ENCODE measurements around the gene C7orf57.
A peak's percentile ranks its signal among the peaks of the same experiment; 100 is the strongest.

Gene C7orf57

DNA sequence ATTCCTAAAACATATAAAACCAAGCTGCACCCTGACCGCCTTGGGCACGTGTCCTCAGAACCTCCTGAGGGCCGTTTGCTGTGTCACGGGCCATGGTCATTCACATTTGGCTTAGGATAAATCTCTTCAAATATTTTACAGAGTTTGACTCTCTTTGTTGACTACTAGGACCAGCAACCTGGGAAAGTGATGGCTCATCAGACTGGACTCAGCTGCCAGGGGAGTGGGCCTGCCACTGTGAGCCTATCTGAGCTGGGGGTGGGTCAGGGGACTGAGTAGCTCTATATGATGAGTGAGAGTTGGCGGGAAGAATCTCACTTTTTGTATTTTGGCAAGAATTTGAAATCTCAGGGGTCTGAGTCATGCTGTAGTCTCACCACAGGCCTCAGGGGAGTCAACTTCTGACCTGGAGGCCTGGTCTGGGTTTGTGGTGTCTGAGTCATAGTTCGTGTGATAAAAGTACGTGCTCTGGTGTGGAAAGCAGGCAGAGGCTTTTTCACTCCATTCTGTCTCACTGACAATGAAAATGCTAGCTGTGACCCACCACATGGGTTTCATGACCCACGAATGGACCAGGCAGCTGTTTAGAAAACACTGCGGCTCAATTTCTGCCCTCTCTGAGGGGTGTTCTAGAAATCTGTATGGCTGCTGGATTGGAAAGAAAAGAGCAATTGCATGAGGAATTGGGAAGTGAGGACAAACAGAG lies 49.5 kb downstream of the C7orf57 start:
- DNase-seq (ENCODE audit: low read depth in 2 of 3, low spot score in 2 of 3), result peak in 2 of 3 experiments; percentile 43 to 47

DNA sequence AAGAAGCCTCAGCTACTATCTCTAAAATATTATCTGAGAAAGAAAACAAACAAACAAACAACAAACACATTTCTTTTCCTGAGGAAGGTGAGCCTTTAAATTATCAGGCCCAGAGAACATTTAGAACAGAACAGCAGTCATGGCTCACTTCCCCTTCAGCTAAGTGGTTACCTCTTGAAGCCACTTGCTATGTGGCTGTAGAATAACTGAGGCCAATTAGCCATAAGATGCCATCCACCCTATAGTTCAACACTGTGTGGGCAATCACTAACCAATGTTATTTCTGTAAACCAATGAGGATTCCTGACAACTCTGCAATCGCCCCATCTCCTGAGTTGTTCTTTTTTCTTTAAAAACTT lies 50.1 kb downstream of the C7orf57 start:
- DNase-seq (ENCODE audit: low read depth in 2 of 3, low spot score in 2 of 3), result no peak

DNA sequence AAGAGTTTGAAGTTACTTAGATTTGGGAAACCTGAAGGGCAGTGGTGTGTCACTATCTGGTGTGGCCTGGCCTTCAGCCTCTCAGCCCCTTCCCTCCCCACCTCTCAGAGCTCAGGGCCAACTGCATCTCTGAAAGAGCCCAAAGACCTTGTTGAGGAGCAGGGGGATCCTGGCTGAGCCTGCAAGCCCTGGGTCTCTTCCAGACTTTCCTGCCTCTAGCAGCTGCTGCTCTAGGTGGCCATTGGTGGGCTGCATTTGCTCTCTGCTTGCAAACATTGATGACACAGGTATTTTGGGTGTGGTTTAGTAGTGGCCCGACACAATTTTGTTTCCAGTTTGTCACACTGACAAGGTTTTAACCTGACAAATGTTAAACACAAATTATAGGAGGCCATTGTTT lies 50.6 kb downstream of the C7orf57 start:
- DNase-seq (ENCODE audit: low read depth in 2 of 3, low spot score in 2 of 3), result no peak

DNA sequence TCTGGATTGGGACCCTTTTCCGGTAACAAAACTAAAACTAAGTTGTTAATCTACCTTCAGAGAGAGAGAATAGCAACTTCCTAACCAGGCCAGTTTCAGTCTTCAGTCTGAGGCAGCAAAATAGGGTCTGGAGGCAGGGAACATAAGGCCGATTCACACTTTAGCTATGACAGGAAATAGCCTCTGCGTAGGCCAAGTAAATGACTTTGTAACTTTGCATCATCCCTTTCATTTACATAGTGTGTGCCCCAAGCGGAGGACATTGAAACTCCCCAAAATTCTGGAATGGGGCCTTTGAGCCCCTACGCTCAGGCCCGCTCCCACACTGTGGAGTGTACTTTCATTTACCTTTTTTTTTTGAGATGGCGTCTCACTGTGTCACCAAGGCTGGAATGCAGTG lies 52.0 kb downstream of the C7orf57 start:
- DNase-seq (ENCODE audit: low read depth in 2 of 3, low spot score in 2 of 3), result no peak

DNA sequence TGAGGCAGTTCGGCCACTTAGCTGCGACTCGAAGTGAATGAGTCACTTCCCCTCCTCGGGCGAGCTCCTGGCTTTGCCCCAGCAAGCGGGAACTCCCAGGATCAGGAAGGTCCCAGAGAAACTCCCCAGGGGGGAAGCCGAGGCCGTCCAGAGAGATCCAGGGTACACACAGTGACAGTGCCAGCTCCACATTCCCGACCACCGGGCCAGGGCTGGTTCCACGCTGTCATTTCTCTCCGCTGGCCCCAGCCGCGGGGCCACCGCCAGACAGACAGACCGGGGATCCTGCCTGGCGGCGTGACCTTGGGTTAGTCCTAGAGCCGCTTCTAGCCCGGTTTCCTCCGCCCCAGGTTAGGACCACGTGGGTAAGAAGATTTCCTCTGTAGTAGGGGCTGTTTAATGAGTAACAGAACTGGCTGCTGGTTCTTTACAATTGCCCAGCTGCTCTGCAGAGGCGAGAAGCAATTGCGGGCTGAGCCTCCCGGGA lies 53.3 kb downstream of the C7orf57 start:
- DNase-seq (ENCODE audit: low read depth in 2 of 3, low spot score in 2 of 3), result peak in 2 of 3 experiments; percentile 69 to 82

DNA sequence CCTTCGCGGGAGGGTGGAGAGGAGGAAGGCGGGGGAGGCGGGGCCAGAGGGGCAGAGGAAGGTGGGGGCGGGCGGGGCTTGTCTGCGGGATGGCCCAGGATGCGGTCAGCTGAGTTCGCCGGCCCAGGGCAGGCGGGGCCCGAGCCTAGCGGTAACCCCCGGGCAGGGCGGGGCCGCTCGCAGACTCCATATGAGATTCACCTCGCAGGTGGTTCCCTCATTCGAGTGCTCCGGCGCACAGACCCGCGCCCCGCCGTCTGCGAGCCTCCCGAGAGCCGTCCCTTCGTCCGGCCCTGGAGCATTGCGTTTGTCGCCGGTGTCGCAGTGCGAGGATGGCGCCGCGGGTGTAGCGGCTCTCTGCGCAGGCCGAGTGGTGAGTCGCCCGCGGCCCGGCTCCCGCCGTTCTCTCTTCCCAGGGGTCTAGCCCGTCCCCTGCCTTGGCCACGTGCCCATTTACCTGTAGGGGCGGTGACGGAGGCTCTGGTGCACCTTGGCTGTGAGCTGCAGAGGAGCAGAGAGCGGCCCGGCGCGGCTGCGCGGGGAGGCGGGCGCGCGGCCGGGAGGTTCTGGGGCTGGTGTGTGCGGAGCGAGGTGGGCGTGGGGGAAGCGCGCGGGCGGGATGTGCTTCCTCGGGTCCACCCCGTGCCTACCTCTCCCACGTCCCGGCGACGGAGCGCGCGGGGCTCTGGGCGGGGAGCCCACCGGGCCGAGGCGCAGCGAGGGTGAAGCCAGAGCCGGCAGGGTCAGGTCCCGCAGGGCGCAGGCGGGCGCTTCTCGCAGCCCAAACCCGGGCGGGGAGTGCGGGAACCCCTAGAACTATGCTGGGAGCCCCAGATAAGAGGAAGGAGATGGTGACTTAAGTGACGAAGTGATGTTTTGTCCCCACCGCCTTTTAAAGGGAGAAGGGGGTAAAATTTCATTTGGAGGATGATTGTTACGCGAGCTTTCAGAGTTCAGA lies 54.0 kb downstream of the C7orf57 start, which contains the start of gene UPP1:
Gene UPP1 (plus strand): TSS at position 220 of the 958 bp plus-strand sequence. CDS start 5,519 bp downstream, outside the sequence.
- peak in 1 of 3 experiments; percentile 87 for DNase-seq (ENCODE audit: low read depth in 2 of 3, low spot score in 2 of 3)

DNA sequence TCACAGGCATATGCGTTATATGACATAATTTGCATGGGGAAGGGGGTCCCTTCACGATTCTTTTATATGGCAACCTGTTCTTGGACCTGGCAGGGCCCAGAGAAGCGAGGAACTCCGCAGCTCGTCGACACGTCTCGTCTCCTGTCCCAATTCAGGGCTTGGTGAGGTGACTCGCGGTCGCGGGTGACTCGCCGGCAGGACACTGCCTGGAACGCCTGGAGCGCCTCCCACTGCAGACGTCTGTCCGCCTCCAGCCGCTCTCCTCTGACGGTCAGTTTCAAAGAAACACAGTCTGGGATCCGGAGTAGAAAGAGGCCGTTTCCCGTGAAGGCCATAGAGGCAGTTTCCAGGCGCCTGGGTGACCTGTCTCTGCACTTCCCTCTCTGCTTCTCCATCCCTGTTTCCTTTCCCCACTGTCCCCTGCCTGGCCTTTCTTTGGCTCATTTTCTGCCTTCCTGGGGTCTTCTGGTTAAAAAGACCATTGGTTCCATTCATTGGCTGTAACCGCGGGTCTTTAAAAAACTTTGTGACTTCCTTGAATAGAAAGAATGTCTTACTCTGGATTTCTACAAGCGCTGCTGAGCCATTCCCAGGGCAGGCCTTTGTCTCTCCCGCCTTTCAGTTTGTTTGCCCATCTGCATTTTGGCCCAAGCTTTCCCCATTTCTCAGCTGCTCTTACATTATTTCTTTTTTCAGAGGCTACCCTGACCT lies 54.9 kb downstream of the C7orf57 start:
- no peak for DNase-seq (ENCODE audit: low read depth in 2 of 3, low spot score in 2 of 3)

DNA sequence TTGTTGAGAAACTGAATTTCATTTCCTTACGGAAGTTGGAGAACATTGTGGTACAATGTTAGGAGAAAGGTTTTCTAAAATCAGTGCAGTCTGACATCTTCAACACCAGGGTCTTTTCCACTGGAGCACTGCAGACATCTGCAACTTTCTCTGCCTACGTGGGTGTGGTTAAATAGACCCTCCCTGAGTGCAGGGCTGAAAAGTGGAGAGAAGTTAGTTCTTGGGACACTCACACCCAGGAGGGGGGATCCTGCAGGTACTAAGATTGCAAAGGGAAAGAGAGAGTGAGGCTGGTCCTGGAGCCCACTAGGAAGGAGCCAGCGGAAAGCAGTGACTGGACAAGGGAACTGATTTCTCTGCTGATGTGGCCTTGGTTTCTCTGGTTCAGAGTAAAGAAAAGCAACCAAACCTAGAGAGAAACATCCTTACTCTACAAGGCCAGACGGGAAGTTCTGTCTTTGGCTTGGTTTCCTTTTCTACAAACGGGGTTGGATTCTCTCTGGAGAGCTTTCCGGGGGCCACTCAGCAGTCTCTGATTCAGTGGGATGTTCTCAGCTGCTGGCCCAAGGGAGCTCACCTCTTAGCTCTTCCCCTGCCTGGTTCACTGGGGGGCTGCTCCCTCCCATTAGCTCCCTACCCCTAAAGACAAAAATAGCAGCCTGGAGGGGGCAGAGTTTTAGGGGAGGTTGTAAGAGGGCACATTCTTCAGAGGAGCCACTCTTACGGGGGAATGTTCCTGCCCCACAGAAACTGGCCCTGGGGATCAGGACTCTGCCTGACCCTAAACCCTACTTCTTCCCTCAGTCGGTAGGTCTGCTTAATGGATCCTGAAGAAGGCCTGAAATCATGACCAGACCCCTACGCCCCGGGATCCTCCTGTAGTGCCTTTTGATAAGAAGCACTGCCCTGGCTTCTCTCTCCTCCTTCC lies 56.4 kb downstream of the C7orf57 start:
- DNase-seq (ENCODE audit: low read depth in 2 of 3, low spot score in 2 of 3), result no peak

DNA sequence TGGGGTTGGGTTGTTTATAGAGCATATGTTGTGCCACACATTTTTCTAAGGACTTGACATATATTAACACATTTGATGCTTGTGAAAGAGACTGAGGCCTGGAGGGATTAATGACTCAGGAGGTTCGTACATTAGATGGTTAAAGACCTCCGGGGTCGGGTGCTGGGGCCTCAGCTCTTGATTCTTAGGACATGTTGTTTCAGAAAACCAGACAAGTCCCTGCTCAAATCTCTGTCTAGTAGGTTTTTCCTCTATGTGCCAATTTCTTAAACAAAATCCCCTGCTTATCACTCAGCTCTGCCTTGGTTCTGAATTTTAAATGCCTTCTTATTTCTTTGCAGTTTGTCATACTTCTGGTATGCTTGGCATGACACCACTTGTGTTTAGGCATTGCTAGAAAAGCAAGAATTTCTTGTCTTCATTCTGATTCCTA lies 59.5 kb downstream of the C7orf57 start:
- no peak for DNase-seq (ENCODE audit: low read depth in 2 of 3, low spot score in 2 of 3)

DNA sequence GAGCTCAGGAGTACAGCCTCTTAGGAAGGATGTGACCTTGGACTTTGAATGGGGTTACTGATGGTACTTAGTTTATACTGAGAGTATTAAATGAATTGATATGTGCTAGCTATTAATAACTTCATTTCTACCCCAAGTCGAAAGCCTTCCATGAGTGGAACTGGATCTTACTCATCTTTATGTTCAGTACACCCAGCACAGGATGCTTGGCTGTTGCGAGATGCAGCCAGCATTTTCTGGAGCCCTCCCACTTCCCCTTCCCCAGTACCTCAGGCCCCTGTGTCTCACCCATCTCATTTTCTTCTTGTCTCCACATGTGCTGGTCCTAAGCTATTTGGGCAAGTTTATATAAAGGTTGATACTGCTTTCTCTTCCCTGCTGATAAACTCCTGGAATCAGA lies 60.9 kb downstream of the C7orf57 start:
- DNase-seq (ENCODE audit: low read depth in 2 of 3, low spot score in 2 of 3), result no peak

DNA sequence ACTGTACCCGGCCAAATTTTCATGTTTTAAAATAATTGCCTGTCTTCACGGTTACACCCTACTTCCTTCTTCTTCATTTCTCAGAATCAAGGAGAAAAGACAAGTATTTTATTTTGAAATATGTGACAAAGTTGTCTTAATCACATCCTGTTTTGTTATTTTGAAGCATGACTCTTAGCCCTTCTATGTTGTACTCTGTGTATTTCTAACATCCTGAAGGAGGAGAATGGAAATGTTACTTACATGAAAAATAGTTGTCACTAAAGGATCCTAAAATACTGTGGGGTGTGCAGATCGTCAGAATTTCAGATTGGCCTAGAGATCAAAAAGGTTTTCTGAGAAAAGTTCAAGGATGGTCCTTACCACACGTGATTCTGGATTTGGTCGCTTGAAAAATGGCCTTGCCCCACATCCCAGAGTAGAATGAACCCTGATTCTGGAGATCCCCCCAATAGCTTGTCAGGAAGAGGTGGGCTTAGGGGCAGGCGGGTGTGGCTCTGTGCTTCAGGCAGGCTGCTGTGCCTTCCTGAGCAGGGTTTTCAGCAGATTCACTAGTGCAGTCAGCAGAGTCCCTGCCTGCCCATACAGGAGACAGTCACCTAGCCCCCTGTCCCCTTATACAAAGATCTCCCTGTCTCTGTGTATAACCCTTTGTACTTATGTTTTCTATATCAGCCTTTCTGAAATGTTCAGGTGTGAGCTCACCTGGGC lies 62.3 kb downstream of the C7orf57 start:
- no peak for DNase-seq (ENCODE audit: low read depth in 2 of 3, low spot score in 2 of 3)

DNA sequence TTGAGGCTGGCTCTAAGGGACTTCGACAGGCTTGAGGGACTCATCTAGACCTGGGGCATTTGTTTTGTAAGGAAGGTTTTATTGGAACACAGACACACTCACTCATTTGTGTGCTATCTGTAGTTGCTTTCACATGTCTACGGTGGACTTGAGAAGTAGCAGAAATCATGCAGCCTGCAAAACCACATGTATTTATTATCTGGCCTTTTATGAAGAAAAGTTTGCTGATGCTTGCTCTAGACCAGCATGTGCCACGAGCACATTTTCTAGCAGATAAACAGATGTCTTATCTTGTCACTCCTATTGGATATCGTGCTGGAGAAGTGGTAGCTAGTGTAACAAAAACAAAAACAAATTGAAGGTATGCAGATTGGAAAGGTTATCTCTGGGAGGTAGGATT lies 63.5 kb downstream of the C7orf57 start:
- no peak for DNase-seq (ENCODE audit: low read depth in 2 of 3, low spot score in 2 of 3)

DNA sequence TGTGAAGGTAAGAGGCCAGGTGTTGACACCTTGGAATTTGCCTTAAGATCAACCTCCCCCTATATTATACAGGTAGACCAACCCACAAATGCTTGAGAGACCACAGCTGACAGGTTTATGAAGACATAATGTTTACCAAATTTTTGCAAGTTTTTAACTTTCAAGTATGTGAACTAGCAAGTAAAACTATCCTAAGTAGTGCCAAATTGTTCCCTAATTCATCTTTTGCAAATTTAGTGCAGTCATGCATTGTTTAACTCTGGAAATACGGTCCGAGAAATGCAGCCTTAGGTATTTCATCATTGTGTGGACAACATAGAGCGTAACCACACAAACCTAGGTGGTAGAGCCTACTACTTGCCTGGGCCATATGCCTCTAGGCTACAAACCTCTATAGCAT lies 64.4 kb downstream of the C7orf57 start:
- DNase-seq (ENCODE audit: low read depth in 2 of 3, low spot score in 2 of 3), result no peak

DNA sequence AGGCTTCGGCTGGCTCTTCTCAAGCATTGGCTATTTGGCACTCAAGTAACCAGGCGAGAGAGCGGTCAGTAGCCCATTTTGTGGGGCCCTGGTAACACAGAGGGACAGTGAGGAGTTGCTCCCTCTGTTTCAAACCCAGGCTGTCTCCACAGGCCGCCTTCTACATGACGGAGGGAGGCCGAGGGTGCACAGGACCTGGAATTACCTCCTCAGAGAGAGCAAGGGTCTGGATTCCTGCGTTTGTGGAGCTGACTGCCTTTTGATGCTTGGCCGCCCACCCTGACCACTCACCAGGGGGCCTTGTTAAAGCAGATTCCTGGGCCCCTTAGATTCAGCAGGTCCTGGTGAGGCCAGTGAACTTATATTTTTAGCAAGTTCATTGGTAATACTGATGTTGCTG lies 66.0 kb downstream of the C7orf57 start:
- DNase-seq (ENCODE audit: low read depth in 2 of 3, low spot score in 2 of 3), result no peak

DNA sequence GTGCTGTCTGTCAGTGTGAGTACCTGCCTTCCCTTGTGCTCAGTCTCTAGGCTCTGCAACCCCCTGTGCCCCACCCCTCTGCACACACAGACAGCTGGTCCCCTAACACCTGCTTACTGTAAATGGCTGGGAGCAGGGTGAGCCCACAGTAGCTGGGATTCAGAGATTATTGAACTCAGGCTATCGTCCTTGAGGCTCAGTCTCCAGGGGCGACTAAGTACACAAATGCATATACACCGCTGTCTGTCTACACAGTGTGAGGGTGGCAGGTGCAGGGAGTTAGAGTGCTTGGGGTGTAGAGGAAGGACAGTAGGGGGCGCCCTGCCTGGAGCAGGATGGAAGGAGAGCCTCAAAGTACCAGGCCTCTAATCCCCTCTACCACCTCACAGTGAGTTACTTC lies 66.6 kb downstream of the C7orf57 start:
- DNase-seq (ENCODE audit: low read depth in 2 of 3, low spot score in 2 of 3), result no peak

DNA sequence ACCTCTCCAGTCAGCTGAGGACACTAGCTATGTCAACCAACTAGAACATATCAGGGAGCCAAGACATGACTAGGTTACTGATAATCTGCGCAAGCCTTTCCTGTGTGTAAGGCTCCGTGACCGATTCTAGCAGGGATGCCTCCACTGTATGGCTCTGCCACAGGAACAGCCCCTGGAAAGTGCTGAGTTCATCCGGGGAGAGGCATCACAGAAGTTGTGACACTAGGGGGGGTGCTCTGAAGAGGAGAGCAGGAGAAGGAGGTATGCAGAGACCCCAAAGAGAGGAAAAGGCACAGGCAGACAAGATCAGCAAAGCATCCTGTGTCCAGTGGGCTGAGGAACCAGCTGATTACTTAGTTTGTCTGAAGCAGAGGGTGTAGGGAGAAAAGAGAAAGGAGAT lies 67.2 kb downstream of the C7orf57 start:
- DNase-seq (ENCODE audit: low read depth in 2 of 3, low spot score in 2 of 3), result no peak

DNA sequence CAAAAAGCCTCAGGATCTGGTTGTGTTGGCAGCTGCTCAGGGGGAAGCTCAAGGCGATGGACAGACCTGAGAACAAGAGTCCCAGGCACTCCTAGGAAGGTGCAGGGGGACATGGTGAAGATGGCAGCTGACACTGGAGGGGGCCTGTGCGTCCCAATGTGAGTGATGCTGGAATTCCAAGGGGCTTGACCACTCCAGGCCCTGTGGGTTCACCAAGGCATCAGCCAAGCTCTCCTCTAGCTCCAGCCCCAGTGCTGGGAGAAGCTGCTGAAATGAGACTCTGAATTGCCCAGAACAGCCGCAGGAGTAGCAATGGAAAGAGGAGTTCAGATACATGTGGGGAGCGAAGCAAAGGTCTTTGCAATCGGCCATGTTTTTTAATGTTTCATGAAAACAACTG lies 69.7 kb downstream of the C7orf57 start:
- DNase-seq (ENCODE audit: low read depth in 2 of 3, low spot score in 2 of 3), result no peak

DNA sequence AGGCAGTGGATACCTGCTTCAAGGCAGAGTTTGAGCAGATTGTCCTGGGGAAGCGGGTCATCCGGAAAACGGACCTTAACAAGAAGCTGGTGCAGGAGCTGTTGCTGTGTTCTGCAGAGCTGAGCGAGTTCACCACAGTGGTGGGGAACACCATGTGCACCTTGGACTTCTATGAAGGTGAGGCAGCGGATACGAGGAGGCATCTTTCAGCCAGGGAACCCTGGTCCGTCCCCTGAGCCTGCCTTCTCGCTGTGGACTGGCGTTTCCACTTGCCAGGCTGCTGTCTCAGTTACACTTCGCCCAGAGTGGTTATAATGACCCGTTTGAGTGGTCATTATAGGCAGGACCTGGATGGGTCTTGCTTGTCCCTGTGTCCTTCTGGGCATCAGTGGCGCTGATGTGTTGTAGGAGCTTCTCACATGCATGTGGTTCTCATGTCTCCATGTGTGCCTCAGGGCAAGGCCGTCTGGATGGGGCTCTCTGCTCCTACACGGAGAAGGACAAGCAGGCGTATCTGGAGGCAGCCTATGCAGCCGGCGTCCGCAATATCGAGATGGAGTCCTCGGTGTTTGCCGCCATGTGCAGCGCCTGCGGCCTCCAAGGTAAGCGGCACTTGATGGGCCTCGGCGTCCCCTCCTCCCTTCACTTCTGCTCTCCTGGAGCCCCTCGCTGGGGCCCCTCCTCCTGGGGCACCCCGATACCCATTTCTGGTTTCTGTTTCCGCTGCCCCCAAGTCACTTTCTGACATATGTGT lies 71.7 kb downstream of the C7orf57 start:
- no peak for DNase-seq (ENCODE audit: low read depth in 2 of 3, low spot score in 2 of 3)

DNA sequence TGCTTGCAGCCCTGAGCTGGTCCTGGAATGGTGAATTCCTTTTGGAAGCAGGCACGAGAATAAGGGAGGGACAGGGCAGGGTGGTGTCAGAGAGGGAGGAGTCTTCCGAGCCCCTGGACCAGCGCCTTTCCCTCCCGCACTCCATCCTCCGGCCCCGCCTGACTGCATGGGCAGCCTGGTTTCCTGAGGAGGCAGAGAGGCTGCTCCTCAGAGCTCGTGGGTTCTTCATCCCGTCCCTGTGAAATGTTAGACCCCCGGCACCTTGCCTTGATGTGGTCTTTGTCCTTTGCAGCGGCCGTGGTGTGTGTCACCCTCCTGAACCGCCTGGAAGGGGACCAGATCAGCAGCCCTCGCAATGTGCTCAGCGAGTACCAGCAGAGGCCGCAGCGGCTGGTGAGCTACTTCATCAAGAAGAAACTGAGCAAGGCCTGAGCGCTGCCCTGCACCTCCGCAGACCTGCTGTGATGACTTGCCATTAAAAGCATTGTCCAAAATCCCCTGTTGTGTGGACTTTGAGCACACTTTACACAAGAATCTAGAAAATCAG lies 72.7 kb downstream of the C7orf57 start:
- no peak for DNase-seq (ENCODE audit: low read depth in 2 of 3, low spot score in 2 of 3)

Measured in activated CD8-positive, alpha-beta memory T cell treated with anti-CD3 and anti-CD28 coated beads for 48 hours (primary cell).